Measurements from ENCODE around the gene RPL22.

RPL22 gene

DNA sequence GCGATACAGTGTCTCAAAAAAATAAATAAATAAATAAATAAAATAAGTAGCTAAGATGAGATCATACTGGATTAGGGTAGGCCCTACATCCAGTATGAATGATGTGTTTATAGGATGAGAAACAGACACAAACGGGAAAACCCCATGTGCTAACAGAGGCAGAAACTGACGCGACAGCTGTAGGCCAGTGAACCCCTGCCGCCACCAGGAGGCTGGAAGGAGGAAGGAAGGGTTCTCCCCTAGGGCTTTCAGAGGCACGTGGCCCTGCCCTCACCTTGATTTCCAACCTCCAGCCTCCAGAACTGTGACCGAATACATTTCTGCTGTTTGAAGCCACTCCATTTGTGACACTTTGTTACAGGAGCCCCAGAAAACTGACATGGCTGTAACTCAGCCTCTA, 57.8 kb downstream of the RPL22 start:
- TF ChIP-seq, protein P1, sequence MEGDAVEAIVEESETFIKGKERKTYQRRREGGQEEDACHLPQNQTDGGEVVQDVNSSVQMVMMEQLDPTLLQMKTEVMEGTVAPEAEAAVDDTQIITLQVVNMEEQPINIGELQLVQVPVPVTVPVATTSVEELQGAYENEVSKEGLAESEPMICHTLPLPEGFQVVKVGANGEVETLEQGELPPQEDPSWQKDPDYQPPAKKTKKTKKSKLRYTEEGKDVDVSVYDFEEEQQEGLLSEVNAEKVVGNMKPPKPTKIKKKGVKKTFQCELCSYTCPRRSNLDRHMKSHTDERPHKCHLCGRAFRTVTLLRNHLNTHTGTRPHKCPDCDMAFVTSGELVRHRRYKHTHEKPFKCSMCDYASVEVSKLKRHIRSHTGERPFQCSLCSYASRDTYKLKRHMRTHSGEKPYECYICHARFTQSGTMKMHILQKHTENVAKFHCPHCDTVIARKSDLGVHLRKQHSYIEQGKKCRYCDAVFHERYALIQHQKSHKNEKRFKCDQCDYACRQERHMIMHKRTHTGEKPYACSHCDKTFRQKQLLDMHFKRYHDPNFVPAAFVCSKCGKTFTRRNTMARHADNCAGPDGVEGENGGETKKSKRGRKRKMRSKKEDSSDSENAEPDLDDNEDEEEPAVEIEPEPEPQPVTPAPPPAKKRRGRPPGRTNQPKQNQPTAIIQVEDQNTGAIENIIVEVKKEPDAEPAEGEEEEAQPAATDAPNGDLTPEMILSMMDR (IDR thresholded peaks at IDR 0.05): no peak
- Histone ChIP-seq H3K9me3 (no peaks in the 10 kb centered on the region), H3K27ac (no peak overlapping the region), H3K4me3 (ENCODE audit: low read depth in 1 of 2, low read length in 1 of 2) (no peak overlapping the region), H3K27me3 (peaks cover 19% of the 10 kb centered on the region), H3K36me3 (no peaks in the 10 kb centered on the region), H3K4me1 (ENCODE audit: control insufficient read depth in 1 of 2, insufficient read depth in 1 of 2, low read depth in 1 of 2, low read length in 1 of 2) (no peaks in the 10 kb centered on the region)

DNA sequence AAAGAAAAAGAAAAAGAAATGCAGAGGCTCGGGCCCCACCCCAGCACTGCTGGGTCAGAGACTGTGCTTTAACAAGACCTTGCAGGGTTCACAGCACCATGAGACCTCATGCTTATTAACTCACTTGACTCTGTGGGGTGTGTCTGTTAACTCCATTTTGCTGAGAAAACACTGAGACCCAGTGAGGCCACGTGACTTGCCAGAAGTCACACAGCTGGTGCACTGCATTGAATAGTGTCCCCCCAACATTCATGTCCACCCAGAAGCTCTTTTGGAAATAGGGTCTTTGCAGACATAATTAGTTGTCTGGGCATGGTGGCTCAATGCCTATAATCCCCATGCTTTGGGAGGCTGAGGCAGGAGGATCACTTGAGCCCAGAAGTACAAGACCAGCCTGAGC, 59.0 kb downstream of the RPL22 start:
- no peaks in the 10 kb centered on the region for H3K9me3 ChIP-seq
- H3K4me1 ChIP-seq (ENCODE audit: control insufficient read depth in 1 of 2, insufficient read depth in 1 of 2, low read depth in 1 of 2, low read length in 1 of 2): no peaks in the 10 kb centered on the region
- no peaks in the 10 kb centered on the region for H3K36me3 ChIP-seq
- H3K4me3 ChIP-seq (ENCODE audit: low read depth in 1 of 2, low read length in 1 of 2): no peak overlapping the region
- H3K27ac ChIP-seq: no peak overlapping the region
- H3K27me3 ChIP-seq: peaks cover 17% of the 10 kb centered on the region
- TF ChIP-seq, protein P1 (IDR thresholded peaks at IDR 0.05): no peak

DNA sequence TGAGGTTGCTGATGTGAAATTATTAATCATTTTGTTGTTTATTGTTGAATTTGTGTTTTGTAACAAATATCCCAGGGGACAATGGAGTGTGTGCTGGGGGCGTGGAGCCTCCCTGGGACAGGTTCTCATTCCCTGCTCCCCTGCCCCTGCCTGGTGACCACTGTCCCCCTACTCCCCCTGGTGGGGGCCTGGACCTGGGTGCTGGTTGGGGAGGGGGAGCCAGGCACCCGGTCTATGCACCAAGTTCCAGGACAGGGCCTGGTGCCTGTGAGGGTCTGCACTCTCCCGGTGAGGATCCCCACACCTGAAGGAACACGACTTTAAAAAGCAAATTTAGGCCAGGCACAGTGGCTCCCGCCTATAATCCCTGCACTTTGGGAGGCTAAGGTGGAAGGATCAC, 61.6 kb downstream of the RPL22 start:
- TF ChIP-seq, protein P1 (IDR thresholded peaks at IDR 0.05): no peak
- no peak overlapping the region for H3K4me3 ChIP-seq (ENCODE audit: low read depth in 1 of 2, low read length in 1 of 2)

DNA sequence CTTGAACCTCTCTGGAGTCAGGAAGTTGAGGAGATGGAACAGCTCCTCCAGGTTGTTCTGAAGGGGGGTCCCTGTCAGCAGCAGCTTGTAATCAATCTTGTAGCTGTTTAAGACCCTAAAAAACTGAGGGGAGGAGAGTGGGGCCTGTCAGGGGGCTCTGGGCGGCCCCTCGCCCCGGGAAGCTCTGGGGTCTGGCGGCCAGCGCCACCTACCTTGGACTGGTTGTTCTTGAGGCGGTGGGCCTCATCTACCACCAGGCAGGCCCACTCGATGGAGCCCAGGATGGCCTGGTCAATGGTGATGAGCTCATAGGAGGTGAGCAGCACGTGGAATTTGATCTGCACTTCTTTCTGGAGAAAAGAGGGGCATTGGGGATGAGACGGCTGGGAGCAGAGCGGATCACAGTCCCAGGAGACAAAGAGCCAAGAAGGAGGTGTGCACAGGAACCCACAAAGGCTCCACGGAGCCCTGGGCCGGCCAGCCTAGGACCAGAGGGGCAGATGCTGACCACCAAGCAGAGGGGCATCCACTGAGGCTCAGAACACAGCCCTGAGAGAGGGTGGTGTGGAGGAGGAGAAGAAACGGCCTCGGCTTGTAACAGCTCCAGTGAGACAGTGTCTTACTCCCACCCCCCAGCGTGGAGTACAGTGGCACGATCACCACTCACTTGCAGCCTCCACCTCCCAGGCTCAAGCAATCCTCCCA, 62.7 kb downstream of the RPL22 start:
- H3K4me1 ChIP-seq (ENCODE audit: control insufficient read depth in 1 of 2, insufficient read depth in 1 of 2, low read depth in 1 of 2, low read length in 1 of 2): no peaks in the 10 kb centered on the region
- H3K9me3 ChIP-seq: no peaks in the 10 kb centered on the region
- no peak overlapping the region for H3K27ac ChIP-seq
- no peak overlapping the region for H3K4me3 ChIP-seq (ENCODE audit: low read depth in 1 of 2, low read length in 1 of 2)
- peaks cover 17% of the 10 kb centered on the region for H3K27me3 ChIP-seq
- TF ChIP-seq, protein P1 (IDR thresholded peaks at IDR 0.05): no peak
- no peaks in the 10 kb centered on the region for H3K36me3 ChIP-seq

More for the DNA sequence above, 61.6 kb downstream of the RPL22 start:
- Histone ChIP-seq H3K9me3 (no peaks in the 10 kb centered on the region), H3K27ac (no peak overlapping the region), H3K27me3 (peaks cover 17% of the 10 kb centered on the region), H3K36me3 (no peaks in the 10 kb centered on the region), H3K4me1 (ENCODE audit: control insufficient read depth in 1 of 2, insufficient read depth in 1 of 2, low read depth in 1 of 2, low read length in 1 of 2) (no peaks in the 10 kb centered on the region)
